Effector CD4-positive, alpha-beta T cell (primary cell): ENCODE results near the gene ST8SIA4.

Experiments used
- DNase-seq: peaks from one replicate; pipeline ENCODE4 v3.0.0-alpha.2; 2020

The ST8SIA4 gene

DNA sequence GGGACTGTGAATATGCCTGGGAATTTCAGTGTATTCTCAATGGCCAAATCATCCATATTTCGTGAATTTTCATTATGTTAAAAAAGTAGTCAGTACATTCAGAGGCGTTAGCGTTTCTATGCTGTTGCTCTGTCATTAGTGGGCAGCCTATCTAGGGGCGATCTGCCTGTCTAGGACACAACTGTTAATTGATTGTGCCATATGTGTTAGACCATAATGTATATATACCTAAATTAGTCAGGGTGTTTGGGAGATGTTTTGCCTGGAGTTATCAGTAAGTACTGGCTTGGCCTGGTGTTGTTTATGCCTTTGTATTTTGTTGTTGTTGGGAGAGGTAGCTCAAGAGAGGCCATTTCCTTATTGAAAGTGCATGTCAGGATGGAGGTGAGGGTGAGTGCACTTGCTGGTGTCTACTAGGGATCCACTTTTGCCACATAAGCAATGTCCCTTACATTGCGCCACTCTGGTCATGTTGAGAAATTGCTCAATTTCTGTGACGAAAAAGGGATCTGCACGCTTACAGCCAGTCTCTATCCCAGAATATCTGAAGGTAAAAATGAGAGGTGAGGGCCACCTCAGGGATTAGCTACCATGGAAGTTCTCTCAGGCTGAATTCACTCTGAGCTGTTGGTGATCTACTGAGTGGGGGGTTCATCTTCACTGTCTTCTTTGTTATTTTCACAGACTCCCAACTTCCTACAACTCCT, 123.3 kb downstream of the ST8SIA4 start:
- DNase-seq = no peak

DNA sequence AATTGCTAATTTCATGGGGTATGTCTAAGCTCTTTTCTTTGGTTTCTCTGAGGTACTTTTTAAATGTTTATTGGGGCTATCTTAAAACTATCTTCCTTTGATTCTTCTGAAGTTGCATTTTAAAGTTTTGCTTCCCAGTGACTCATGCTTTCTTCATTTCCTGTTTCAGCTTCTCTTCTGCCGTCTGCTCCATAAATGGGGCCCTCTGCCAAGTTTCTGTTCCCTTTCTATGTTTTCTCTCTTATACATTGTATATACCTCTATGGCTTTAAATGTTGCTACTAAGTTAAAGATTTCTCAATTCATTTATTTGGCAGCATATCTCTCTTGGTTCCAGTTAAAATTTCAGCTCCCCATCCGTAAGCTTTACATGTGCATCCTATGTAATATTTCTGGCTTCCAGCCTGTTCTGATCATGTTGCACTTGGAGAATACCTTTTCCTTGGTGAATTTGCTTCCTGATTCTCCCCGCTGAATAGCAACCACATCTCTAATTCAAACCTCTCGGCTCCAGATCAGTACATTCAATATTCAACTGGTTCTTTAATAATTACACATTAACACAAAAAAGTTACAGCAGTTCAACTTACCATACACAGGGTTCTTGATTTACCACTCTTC, 125.3 kb downstream of the ST8SIA4 start:
- no peak for DNase-seq

DNA sequence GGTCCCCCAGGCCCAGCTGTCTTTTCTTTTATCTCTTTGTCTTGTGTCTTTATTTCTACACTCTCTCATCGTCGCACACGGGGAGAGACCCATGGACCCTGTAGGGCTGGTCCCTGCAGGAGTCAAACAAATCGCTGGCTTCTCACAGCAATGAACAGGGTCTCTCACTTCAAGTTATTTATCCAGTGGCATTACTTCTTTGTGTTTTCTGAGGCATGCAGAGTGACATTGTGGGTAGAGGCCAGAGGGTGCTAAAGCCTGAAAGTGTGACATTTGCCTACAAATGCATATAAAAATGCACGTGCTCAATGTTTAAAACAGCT, 127.6 kb downstream of the ST8SIA4 start:
- DNase-seq = no peak

DNA sequence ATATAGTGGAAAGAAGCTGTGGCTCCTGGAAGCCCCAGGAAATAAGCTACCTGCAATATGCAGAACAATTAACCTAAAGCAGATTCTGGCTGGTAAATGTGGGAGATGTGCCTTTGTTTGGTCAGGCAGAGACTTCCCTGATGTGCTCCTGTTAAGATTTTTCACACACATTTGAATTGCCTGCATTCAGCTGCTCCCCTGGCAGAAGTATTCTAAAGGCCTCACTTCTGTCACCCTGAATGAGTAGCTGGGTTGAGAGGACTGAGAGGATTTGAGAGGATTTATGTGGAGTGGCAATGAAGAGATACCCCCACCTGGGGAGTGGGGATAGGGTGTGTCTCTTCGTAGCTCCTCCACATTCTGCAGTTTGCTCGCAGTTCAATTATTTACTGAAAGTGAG, 130.5 kb downstream of the ST8SIA4 start:
- no peak for DNase-seq

DNA sequence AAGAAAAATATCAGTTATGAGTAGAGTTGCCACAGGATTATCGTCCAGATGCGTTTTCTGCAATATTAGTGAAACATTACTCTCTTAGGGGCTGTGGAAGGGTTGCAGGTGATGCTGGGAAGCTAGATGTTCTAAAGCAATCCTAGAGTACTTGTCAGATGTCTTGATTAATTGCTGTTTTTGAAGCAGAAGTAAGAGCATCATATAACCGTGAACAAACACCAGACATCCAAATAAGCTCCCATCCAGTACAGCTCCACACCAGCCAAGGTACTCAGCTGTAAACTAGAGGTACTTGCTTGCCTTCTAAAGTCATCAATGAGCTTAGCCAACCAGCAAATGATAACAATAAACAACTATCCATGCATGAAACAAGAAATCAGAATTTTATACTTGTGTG, 131.1 kb downstream of the ST8SIA4 start:
- no peak for DNase-seq

DNA sequence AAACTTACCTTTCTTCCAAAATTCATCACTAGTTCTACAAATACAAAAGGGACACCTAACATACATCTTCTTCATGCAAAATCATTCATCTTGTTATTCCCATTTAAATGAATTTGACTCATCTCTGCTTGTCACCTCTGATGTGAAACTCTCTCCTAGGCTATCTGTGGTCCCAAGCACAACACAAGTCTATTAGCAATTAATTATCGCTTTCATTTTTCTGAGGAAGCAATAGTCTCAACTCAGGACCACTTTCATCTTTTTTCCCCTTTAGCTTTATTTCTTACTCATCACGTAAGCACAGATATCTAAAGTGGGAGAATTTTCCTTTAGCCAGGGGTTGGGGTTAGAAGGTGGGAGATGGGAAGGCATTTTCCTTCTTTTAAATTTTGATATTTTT, 131.9 kb downstream of the ST8SIA4 start:
- no peak for DNase-seq

DNA sequence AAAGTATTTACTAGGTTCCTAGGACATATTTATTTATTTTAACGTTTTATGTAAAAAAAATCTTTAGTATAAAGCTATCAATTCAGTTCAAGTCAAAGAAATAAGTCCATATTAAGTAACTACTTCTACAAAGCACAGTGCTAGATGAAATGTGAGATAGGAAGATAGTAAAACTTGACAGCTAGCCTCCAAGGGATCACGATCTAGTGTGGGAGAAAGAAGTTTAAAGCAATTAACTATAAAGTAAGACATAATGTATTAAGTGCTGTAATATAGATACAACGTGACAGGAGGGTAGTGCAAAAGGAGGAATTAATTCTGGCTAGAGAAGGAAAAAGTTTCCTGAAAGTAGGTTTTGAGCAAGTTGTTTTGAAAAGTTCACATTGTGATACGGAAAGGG, 134.9 kb downstream of the ST8SIA4 start:
- DNase-seq = no peak

DNA sequence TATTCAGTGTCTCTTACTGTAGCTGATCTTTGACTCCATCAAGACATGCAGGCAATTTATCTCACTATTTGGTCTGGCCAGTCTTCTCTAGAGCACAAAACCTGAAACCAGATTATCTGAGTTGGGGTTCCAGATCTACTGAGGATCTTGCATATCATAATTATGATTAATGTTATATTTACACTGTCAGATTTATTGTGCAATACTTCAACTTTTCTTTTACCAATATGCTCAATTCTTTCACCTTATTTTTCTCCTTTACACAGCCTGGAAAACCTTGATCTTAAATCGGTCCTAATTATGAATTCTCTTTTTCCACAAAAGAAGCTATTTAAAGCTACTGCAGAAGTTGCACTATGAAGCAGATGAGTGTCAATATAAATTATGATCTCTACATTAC, 140.1 kb downstream of the ST8SIA4 start:
- no peak for DNase-seq

DNA sequence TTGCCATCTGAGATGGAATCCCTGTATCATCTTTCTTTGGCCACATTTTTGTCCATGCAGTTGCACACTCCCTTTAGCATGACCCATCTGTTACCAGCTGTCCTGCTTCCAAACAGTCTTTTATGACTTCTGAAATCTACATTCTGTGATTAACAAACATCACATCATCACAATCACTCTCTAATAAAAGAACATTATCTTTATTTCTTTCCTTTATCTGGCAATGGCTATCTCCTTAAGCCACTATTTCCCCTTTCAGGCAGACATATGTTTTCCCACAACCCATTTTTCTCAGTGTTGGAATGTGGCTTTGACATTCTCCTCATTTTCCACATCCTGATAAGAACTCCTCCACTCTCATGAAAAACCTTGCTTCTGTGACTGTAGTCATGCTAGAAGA, 141.0 kb downstream of the ST8SIA4 start:
- no peak for DNase-seq

DNA sequence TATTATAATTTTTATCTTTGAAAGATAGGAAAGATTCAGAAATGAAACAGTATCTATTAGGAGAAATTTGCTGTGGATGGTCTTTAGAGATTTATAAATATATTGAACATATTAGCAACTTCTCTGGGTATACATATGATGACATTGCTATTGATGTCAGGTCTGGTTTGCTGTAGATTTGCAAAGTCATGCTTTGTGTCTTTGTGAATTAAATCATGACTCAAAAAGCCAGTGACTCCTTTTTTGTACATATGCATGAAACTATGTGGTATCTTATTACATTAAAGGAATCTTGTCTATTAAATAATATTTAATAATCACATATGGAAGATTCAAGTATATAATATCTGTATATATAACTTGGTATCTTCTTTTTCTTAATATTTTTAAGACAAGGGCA, 141.9 kb downstream of the ST8SIA4 start:
- no peak for DNase-seq

DNA sequence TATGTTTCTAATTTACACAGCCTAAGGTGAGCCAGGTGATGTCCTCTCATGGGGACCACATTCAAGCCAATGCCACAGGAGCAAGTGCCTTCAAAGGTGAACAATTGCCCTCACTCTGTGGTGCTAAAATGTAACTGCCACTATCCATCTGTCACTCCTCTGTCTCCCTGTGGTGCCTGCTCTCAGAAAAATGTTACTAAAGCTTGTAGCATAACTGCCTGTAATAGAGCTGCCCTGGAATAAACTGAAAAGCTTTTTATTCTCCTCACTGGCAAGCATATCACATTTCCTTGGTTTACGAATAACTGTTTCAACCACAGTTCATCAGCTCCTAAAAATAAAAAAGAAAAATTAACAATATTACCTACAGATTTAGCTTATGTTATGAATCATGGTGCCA, 142.4 kb downstream of the ST8SIA4 start:
- DNase-seq = no peak

DNA sequence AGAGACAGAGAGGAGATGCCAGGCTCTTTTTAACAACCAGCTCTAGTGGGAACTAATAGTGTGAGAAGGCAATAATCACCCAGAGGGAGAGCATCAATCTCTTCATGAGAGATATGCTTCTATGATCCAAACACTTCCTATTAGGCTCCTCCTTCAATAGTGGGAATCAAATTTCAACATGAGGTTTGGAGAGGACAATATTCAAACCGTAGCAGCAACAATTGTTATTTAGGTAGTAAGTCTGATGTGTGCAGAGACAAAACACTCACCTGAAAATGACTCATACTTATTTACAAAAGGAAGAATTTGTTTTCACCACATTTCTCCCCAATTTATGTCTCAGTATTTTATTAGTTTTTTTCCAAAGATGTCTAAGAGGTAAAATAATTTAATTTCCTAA, 144.3 kb downstream of the ST8SIA4 start:
- DNase-seq = no peak

DNA sequence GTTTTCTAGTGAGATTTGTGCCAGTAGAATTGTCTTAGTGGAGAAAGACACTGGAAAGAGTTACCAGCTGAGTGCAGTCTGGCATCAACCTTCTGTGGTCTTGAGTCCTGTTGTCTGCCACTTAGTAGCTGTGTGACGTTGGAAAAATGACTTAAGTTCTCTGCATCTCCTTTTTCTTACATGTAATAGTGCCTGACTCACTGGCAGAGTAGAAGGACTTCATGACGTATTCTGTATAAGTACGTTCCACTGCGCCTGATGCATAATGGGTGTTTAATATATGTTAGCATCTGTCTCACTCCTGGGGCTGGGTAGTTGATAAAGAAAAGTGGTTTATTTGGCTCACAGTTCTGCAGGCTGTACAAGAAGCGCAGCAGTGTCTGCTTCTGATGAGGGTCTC, 144.8 kb downstream of the ST8SIA4 start:
- no peak for DNase-seq

DNA sequence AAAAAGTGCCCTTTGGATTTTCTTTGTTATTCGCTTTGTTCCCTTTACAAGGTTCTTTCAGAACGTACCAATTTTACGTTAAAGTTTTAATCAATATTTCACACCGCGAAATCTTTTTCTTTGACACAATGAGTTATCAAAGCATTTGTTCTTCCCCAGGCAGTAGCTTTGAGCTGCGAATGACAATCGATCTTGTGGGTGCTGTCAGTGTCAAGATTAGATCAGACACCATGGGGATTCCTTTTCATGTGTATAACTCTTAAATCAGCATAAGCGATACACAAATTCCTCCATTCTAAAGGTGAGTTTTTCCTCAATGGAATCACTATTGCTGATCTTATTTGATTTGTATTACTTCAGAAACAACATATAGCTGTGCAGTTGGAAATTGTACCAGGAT, 145.5 kb downstream of the ST8SIA4 start:
- no peak for DNase-seq
